ENCODE measurements around the gene GMPR2.

Gene GMPR2

GRCh38 chr14:24270537-24271133 is 37.9 kb downstream of the GMPR2 start:
- peak overlapping the region; percentile 96 for H3K27ac ChIP-seq (ENCODE audit: low read depth, low read length)
- H3K4me2 ChIP-seq (ENCODE audit: low read length) = peak overlapping the region; percentile 74
- H3K9me3 ChIP-seq (ENCODE audit: insufficient read depth, low read depth, low read length) = no peaks in the 10 kb centered on the region
- H3K4me3 ChIP-seq (ENCODE audit: low read depth, low read length) = peak overlapping the region; percentile 81
- H3K36me3 ChIP-seq (ENCODE audit: control insufficient read depth in 1 of 2, insufficient read depth in 2 of 2, low read length in 2 of 2) = peaks cover 30 to 37% of the 10 kb centered on the region in 2 experiments
- no peak overlapping the region for H2AFZ ChIP-seq (ENCODE audit: insufficient read depth, low read length, poor library complexity)
- H2BK5ac ChIP-seq (ENCODE audit: low read depth, low read length, poor library complexity) = no peak overlapping the region
- peaks cover 5% of the 10 kb centered on the region for H3K79me1 ChIP-seq (ENCODE audit: low read length)
- H2BK12ac ChIP-seq (ENCODE audit: low read length) = no peak overlapping the region
- H4K91ac ChIP-seq (ENCODE audit: low read depth, low read length) = peak overlapping the region; percentile 97
- H3K4me1 ChIP-seq (ENCODE audit: control insufficient read depth in 1 of 2, insufficient read depth in 2 of 2, low read length in 2 of 2) = peaks cover 3 to 9% of the 10 kb centered on the region in 2 experiments
- DNase-seq = no peak
- H3K79me2 ChIP-seq (ENCODE audit: control insufficient read depth, insufficient read depth, low read length, poor library complexity) = peaks cover 2% of the 10 kb centered on the region
- H3K4ac ChIP-seq (ENCODE audit: low read depth, low read length) = no peak overlapping the region
- H4K8ac ChIP-seq (ENCODE audit: low read depth, low read length) = peak overlapping the region; percentile 95
- H2BK120ac ChIP-seq (ENCODE audit: insufficient read depth, low read length, poor library complexity) = no peak overlapping the region
- peak overlapping the region; percentile 94 for H3K14ac ChIP-seq (ENCODE audit: low read length)
- H3K23ac ChIP-seq (ENCODE audit: low read length) = no peak overlapping the region
- H2AK5ac ChIP-seq (ENCODE audit: low read length) = no peak overlapping the region
- no CpG with 5 or more reads among the region's 13 CpGs for WGBS (ENCODE audit: extremely low coverage, insufficient coverage, insufficient read length)
- peak overlapping the region; percentile 84 for H3K18ac ChIP-seq (ENCODE audit: low read length)
- peak overlapping the region; percentile 78 for H4K12ac ChIP-seq (ENCODE audit: low read depth, low read length)
- H3K27me3 ChIP-seq (ENCODE audit: insufficient read depth, low read length) = no peaks in the 10 kb centered on the region
- no peak overlapping the region for H3K9ac ChIP-seq (ENCODE audit: low read length)

GRCh38 chr14:24271134-24271833 is 38.6 kb downstream of the GMPR2 start, which contains the start of gene RABGGTA:
TSS of gene RABGGTA (minus strand) at chr14:24271597. CDS start at chr14:24271115, 482 bp downstream.
- Histone ChIP-seq H3K4me2 (ENCODE audit: low read length) (peak within 1 kb of the TSS; percentile 77), H3K79me2 (ENCODE audit: control insufficient read depth, insufficient read depth, low read length, poor library complexity) (peaks cover 2% of the 10 kb centered on the region)
- no CpG with 5 or more reads among the region's 61 CpGs for WGBS (ENCODE audit: extremely low coverage, insufficient coverage, insufficient read length)

GRCh38 chr14:24271834-24272263 is 39.1 kb downstream of the GMPR2 start:
- Histone ChIP-seq H2BK12ac (ENCODE audit: low read length) (no peak overlapping the region), H3K4ac (ENCODE audit: low read depth, low read length) (peak overlapping the region; percentile 31), H4K12ac (ENCODE audit: low read depth, low read length) (no peak overlapping the region), H3K4me1 (ENCODE audit: control insufficient read depth in 1 of 2, insufficient read depth in 2 of 2, low read length in 2 of 2) (peaks cover 3 to 9% of the 10 kb centered on the region in 2 experiments), H3K4me2 (ENCODE audit: low read length) (peak overlapping the region; percentile 77), H3K9me3 (ENCODE audit: insufficient read depth, low read depth, low read length) (no peaks in the 10 kb centered on the region), H4K8ac (ENCODE audit: low read depth, low read length) (peak overlapping the region; percentile 23), H2AFZ (ENCODE audit: insufficient read depth, low read length, poor library complexity) (peak overlapping the region; percentile 14), H3K23ac (ENCODE audit: low read length) (no peak overlapping the region), H3K79me1 (ENCODE audit: low read length) (peaks cover 5% of the 10 kb centered on the region), H3K27me3 (ENCODE audit: insufficient read depth, low read length) (no peaks in the 10 kb centered on the region), H2BK120ac (ENCODE audit: insufficient read depth, low read length, poor library complexity) (no peak overlapping the region), H3K14ac (ENCODE audit: low read length) (no peak overlapping the region), H3K27ac (ENCODE audit: low read depth, low read length) (no peak overlapping the region), H2AK5ac (ENCODE audit: low read length) (no peak overlapping the region), H3K9ac (ENCODE audit: low read length) (peak overlapping the region; percentile 42), H4K91ac (ENCODE audit: low read depth, low read length) (peak overlapping the region; percentile 7), H3K79me2 (ENCODE audit: control insufficient read depth, insufficient read depth, low read length, poor library complexity) (peaks cover 2% of the 10 kb centered on the region), H2BK5ac (ENCODE audit: low read depth, low read length, poor library complexity) (no peak overlapping the region), H3K36me3 (ENCODE audit: control insufficient read depth in 1 of 2, insufficient read depth in 2 of 2, low read length in 2 of 2) (peaks cover 22 to 26% of the 10 kb centered on the region in 2 experiments), H3K4me3 (ENCODE audit: low read depth, low read length) (peak overlapping the region; percentile 81), H3K18ac (ENCODE audit: low read length) (peak overlapping the region; percentile 17)
- WGBS (ENCODE audit: extremely low coverage, insufficient coverage, insufficient read length) = no CpG with 5 or more reads among the region's 3 CpGs
- no peak for DNase-seq

More at GRCh38 chr14:24271134-24271833, 38.6 kb downstream of the GMPR2 start, which contains the start of gene RABGGTA:
- Histone ChIP-seq H3K27me3 (ENCODE audit: insufficient read depth, low read length) (no peaks in the 10 kb centered on the region), H4K12ac (ENCODE audit: low read depth, low read length) (peak within 1 kb of the TSS; percentile 78), H3K4ac (ENCODE audit: low read depth, low read length) (peak within 1 kb of the TSS; percentile 56), H3K23ac (ENCODE audit: low read length) (no peak within 1 kb of the TSS), H3K4me1 (ENCODE audit: control insufficient read depth in 1 of 2, insufficient read depth in 2 of 2, low read length in 2 of 2) (peaks cover 3 to 9% of the 10 kb centered on the region in 2 experiments), H2BK120ac (ENCODE audit: insufficient read depth, low read length, poor library complexity) (peak within 1 kb of the TSS; percentile 84), H2BK5ac (ENCODE audit: low read depth, low read length, poor library complexity) (peak within 1 kb of the TSS; percentile 91), H3K9me3 (ENCODE audit: insufficient read depth, low read depth, low read length) (no peaks in the 10 kb centered on the region), H4K91ac (ENCODE audit: low read depth, low read length) (peak within 1 kb of the TSS; percentile 97), H3K14ac (ENCODE audit: low read length) (peak within 1 kb of the TSS; percentile 94), H3K4me3 (ENCODE audit: low read depth, low read length) (peak within 1 kb of the TSS; percentile 81), H3K9ac (ENCODE audit: low read length) (peak within 1 kb of the TSS; percentile 82), H3K79me1 (ENCODE audit: low read length) (peaks cover 5% of the 10 kb centered on the region), H2BK12ac (ENCODE audit: low read length) (no peak within 1 kb of the TSS), H3K27ac (ENCODE audit: low read depth, low read length) (peak within 1 kb of the TSS; percentile 96), H2AK5ac (ENCODE audit: low read length) (peak within 1 kb of the TSS; percentile 29), H3K36me3 (ENCODE audit: control insufficient read depth in 1 of 2, insufficient read depth in 2 of 2, low read length in 2 of 2) (peaks cover 27 to 32% of the 10 kb centered on the region in 2 experiments), H4K8ac (ENCODE audit: low read depth, low read length) (peak within 1 kb of the TSS; percentile 95), H2AFZ (ENCODE audit: insufficient read depth, low read length, poor library complexity) (peak within 1 kb of the TSS; percentile 67), H3K18ac (ENCODE audit: low read length) (peak within 1 kb of the TSS; percentile 84)
- DNase-seq = peak; percentile 84 to 95

GRCh38 chr14:24272467-24272866 is 39.7 kb downstream of the GMPR2 start:
- Histone ChIP-seq H3K4me1 (ENCODE audit: control insufficient read depth in 1 of 2, insufficient read depth in 2 of 2, low read length in 2 of 2) (peaks cover 2 to 7% of the 10 kb centered on the region in 2 experiments), H4K8ac (ENCODE audit: low read depth, low read length) (no peak overlapping the region), H3K14ac (ENCODE audit: low read length) (no peak overlapping the region), H3K9me3 (ENCODE audit: insufficient read depth, low read depth, low read length) (no peaks in the 10 kb centered on the region), H3K27ac (ENCODE audit: low read depth, low read length) (no peak overlapping the region), H4K91ac (ENCODE audit: low read depth, low read length) (no peak overlapping the region), H3K18ac (ENCODE audit: low read length) (no peak overlapping the region), H2AK5ac (ENCODE audit: low read length) (no peak overlapping the region), H3K4me2 (ENCODE audit: low read length) (no peak overlapping the region), H3K9ac (ENCODE audit: low read length) (no peak overlapping the region), H2AFZ (ENCODE audit: insufficient read depth, low read length, poor library complexity) (no peak overlapping the region), H4K12ac (ENCODE audit: low read depth, low read length) (no peak overlapping the region), H2BK12ac (ENCODE audit: low read length) (no peak overlapping the region), H3K79me1 (ENCODE audit: low read length) (peaks cover 5% of the 10 kb centered on the region), H2BK5ac (ENCODE audit: low read depth, low read length, poor library complexity) (no peak overlapping the region), H3K4me3 (ENCODE audit: low read depth, low read length) (no peak overlapping the region), H3K4ac (ENCODE audit: low read depth, low read length) (no peak overlapping the region), H2BK120ac (ENCODE audit: insufficient read depth, low read length, poor library complexity) (no peak overlapping the region), H3K27me3 (ENCODE audit: insufficient read depth, low read length) (no peaks in the 10 kb centered on the region), H3K79me2 (ENCODE audit: control insufficient read depth, insufficient read depth, low read length, poor library complexity) (peaks cover 2% of the 10 kb centered on the region), H3K36me3 (ENCODE audit: control insufficient read depth in 1 of 2, insufficient read depth in 2 of 2, low read length in 2 of 2) (peaks cover 15 to 20% of the 10 kb centered on the region in 2 experiments), H3K23ac (ENCODE audit: low read length) (no peak overlapping the region)
- WGBS (ENCODE audit: extremely low coverage, insufficient coverage, insufficient read length) = no CpG with 5 or more reads among the region's 2 CpGs
- no peak for DNase-seq

All from trophoblast cell (in vitro differentiated cells and primary cell).